Measurements from ENCODE around the gene UST. TPM values are rescaled to one million over a fixed set of nuclear protein-coding genes. Genes with fewer than 3 reads are reported as not detected.

UST gene
- total and polyA plus RNA-seq, 2 of the 8 experiments (the other 6 are each of a cell fraction or from before 2014, with no cell fraction given): 13.5 to 34.5 TPM

DNA sequence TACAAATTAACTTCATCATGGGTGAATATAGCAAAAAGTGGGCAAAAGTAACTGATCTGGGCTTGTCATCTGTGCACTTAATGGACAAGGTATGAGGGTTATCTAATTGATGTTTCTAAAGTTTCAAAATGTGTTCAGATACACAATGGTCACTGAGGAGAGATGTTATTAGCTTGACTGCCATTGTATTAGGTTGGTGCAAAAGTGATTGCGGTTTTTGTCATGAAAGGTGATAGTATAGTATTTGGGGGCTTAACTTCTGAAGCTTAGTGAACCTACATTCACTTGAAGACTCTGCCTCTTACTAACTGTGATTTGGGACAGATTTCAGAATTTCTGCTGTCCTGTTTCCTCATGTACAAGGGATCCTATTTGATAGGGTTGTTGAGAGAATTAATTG is 159.6 kb downstream of the UST start (continued):
- TF ChIP-seq, protein P1, sequence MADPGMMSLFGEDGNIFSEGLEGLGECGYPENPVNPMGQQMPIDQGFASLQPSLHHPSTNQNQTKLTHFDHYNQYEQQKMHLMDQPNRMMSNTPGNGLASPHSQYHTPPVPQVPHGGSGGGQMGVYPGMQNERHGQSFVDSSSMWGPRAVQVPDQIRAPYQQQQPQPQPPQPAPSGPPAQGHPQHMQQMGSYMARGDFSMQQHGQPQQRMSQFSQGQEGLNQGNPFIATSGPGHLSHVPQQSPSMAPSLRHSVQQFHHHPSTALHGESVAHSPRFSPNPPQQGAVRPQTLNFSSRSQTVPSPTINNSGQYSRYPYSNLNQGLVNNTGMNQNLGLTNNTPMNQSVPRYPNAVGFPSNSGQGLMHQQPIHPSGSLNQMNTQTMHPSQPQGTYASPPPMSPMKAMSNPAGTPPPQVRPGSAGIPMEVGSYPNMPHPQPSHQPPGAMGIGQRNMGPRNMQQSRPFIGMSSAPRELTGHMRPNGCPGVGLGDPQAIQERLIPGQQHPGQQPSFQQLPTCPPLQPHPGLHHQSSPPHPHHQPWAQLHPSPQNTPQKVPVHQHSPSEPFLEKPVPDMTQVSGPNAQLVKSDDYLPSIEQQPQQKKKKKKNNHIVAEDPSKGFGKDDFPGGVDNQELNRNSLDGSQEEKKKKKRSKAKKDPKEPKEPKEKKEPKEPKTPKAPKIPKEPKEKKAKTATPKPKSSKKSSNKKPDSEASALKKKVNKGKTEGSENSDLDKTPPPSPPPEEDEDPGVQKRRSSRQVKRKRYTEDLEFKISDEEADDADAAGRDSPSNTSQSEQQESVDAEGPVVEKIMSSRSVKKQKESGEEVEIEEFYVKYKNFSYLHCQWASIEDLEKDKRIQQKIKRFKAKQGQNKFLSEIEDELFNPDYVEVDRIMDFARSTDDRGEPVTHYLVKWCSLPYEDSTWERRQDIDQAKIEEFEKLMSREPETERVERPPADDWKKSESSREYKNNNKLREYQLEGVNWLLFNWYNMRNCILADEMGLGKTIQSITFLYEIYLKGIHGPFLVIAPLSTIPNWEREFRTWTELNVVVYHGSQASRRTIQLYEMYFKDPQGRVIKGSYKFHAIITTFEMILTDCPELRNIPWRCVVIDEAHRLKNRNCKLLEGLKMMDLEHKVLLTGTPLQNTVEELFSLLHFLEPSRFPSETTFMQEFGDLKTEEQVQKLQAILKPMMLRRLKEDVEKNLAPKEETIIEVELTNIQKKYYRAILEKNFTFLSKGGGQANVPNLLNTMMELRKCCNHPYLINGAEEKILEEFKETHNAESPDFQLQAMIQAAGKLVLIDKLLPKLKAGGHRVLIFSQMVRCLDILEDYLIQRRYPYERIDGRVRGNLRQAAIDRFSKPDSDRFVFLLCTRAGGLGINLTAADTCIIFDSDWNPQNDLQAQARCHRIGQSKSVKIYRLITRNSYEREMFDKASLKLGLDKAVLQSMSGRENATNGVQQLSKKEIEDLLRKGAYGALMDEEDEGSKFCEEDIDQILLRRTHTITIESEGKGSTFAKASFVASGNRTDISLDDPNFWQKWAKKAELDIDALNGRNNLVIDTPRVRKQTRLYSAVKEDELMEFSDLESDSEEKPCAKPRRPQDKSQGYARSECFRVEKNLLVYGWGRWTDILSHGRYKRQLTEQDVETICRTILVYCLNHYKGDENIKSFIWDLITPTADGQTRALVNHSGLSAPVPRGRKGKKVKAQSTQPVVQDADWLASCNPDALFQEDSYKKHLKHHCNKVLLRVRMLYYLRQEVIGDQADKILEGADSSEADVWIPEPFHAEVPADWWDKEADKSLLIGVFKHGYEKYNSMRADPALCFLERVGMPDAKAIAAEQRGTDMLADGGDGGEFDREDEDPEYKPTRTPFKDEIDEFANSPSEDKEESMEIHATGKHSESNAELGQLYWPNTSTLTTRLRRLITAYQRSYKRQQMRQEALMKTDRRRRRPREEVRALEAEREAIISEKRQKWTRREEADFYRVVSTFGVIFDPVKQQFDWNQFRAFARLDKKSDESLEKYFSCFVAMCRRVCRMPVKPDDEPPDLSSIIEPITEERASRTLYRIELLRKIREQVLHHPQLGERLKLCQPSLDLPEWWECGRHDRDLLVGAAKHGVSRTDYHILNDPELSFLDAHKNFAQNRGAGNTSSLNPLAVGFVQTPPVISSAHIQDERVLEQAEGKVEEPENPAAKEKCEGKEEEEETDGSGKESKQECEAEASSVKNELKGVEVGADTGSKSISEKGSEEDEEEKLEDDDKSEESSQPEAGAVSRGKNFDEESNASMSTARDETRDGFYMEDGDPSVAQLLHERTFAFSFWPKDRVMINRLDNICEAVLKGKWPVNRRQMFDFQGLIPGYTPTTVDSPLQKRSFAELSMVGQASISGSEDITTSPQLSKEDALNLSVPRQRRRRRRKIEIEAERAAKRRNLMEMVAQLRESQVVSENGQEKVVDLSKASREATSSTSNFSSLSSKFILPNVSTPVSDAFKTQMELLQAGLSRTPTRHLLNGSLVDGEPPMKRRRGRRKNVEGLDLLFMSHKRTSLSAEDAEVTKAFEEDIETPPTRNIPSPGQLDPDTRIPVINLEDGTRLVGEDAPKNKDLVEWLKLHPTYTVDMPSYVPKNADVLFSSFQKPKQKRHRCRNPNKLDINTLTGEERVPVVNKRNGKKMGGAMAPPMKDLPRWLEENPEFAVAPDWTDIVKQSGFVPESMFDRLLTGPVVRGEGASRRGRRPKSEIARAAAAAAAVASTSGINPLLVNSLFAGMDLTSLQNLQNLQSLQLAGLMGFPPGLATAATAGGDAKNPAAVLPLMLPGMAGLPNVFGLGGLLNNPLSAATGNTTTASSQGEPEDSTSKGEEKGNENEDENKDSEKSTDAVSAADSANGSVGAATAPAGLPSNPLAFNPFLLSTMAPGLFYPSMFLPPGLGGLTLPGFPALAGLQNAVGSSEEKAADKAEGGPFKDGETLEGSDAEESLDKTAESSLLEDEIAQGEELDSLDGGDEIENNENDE (IDR thresholded peaks at IDR 0.05; ENCODE audit: insufficient replicate concordance, low read length): no peak
- TF ChIP-seq SUZ12 (IDR thresholded peaks at IDR 0.05; ENCODE audit: low read length) (no peak), BRCA1 (IDR thresholded peaks at IDR 0.05; ENCODE audit: low read depth, low read length) (no peak), RXRA (IDR thresholded peaks at IDR 0.05; ENCODE audit: insufficient read depth, low read depth, low read length) (no peak), RAD21 (IDR thresholded peaks at IDR 0.05 in 1 of 2, conservative IDR thresholded peaks at IDR 0.05 in 1 of 2; ENCODE audit: low read depth in 2 of 2, low read length in 2 of 2) (no peak), CBX8 (IDR thresholded peaks at IDR 0.05; ENCODE audit: borderline replicate concordance, low read depth, low read length) (no peak), SRF (IDR thresholded peaks at IDR 0.05; ENCODE audit: low read depth, low read length) (no peak), SIRT6 (IDR thresholded peaks at IDR 0.05; ENCODE audit: low read length) (no peak), KDM5A (IDR thresholded peaks at IDR 0.05; ENCODE audit: low read length) (no peak)
- TF ChIP-seq, protein P2, sequence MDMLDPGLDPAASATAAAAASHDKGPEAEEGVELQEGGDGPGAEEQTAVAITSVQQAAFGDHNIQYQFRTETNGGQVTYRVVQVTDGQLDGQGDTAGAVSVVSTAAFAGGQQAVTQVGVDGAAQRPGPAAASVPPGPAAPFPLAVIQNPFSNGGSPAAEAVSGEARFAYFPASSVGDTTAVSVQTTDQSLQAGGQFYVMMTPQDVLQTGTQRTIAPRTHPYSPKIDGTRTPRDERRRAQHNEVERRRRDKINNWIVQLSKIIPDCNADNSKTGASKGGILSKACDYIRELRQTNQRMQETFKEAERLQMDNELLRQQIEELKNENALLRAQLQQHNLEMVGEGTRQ (IDR thresholded peaks at IDR 0.05; ENCODE audit: low read length): no peak

All from H1 (cell line).